Measurements from ENCODE around the gene FAM181A. TPM values are rescaled to one million over a fixed set of nuclear protein-coding genes. Genes with fewer than 3 reads are reported as not detected.

The FAM181A gene
- total RNA-seq, 1 donor from 2014 or later, result not detected

DNA sequence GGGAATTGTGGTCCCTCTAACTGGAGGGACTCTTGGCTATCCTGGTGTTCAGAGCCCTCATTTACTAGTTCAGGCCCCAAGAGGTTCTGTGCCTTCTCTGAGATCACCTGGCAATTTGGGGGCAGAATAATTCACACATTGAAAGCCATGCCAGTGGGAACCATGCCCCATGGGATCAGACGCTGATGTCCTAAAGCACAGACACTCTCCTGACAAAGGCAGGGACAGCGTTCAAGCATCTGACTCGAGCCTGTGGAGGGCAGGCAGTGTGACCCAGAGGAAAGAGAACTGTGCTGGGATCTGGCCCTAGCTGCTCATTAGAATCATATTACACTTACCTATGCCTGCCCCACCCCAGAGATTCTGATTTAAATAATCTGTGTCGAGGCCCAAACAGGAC is 51.6 kb downstream of the FAM181A start:
- Histone ChIP-seq H3K27me3 (ENCODE audit: control insufficient read depth, insufficient read depth, low read length) (no peaks in the 10 kb centered on the region), H3K4me3 (ENCODE audit: low read depth, low read length) (no peak overlapping the region), H3K36me3 (ENCODE audit: control insufficient read depth, insufficient read depth, low read length) (no peaks in the 10 kb centered on the region)
- TF ChIP-seq, protein P1, sequence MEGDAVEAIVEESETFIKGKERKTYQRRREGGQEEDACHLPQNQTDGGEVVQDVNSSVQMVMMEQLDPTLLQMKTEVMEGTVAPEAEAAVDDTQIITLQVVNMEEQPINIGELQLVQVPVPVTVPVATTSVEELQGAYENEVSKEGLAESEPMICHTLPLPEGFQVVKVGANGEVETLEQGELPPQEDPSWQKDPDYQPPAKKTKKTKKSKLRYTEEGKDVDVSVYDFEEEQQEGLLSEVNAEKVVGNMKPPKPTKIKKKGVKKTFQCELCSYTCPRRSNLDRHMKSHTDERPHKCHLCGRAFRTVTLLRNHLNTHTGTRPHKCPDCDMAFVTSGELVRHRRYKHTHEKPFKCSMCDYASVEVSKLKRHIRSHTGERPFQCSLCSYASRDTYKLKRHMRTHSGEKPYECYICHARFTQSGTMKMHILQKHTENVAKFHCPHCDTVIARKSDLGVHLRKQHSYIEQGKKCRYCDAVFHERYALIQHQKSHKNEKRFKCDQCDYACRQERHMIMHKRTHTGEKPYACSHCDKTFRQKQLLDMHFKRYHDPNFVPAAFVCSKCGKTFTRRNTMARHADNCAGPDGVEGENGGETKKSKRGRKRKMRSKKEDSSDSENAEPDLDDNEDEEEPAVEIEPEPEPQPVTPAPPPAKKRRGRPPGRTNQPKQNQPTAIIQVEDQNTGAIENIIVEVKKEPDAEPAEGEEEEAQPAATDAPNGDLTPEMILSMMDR (IDR thresholded peaks at IDR 0.05; ENCODE audit: insufficient read depth, low read length, severe bottlenecking), result no peak
- DNase-seq (ENCODE audit: low read depth), result no peak
- FAIRE-seq, result no peak

Other genes starting within 250 kb of the FAM181A start
- not detected in 2 replicates for gene PRIMA1, start 138.9 kb upstream of the FAM181A start, total RNA-seq
- 0.13 and 0.26 TPM in 2 replicates for gene ASB2, start 49.2 kb downstream of the FAM181A start, total RNA-seq
- not detected in 2 replicates for gene CCDC197, start 70.0 kb downstream of the FAM181A start, total RNA-seq
- 1.3 and 2.6 TPM in 2 replicates for gene OTUB2, start 99.0 kb downstream of the FAM181A start, total RNA-seq
- gene DDX24, start 153.9 kb downstream of the FAM181A start, total RNA-seq, result 62.2 and 65.8 TPM in 2 replicates
- gene IFI27L1, start 154.0 kb downstream of the FAM181A start, total RNA-seq, result 8.7 and 13.1 TPM in 2 replicates
- gene IFI27, start 183.4 kb downstream of the FAM181A start, total RNA-seq, result 15.2 and 20.5 TPM in 2 replicates
- gene IFI27L2, start 202.3 kb downstream of the FAM181A start, total RNA-seq, result 44.5 and 124 TPM in 2 replicates
- 14.0 and 23.8 TPM in 2 replicates for gene PPP4R4, start 247.0 kb downstream of the FAM181A start, total RNA-seq